ENCODE measurements around the gene CSNK1G3.

The CSNK1G3 gene

DNA sequence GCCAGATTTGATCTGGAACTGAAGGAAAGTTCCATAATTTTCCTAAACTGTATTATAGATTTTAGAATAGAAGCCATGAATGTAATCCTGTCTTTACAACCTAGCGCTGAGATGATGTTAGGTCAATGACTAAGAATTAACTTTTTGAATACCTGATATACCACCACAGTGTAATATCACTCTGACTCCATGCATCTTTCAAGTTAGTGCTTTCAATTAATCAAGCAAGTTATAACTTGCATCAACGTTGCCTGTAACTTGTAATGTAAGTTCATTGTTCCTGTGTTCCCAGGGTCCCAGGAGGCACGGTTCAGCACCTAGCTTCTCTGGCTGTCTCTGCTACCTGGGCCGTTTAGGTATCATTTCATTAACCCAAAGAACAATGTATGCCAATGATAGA, 139.3 kb downstream of the CSNK1G3 start:
- no peak for DNase-seq

DNA sequence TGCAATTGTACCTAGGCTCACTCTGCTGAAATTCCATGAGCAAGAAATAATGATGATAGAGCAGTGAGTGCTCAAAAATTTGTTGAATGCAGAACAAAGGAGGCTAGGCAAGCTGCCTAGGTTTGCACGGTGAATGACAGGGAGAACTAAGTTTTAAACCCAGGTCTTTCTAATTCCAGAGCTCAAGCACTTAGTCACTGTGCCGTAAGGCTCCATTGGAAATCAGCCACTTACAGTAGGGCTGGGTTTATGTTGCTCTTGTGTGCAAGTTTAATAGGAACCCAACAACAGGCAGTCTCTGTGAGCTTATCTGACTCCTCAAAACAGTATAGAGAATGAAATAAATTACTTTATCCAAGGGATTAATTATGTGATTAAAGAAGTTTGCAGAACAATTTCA, 147.0 kb downstream of the CSNK1G3 start:
- no peak for DNase-seq

DNA sequence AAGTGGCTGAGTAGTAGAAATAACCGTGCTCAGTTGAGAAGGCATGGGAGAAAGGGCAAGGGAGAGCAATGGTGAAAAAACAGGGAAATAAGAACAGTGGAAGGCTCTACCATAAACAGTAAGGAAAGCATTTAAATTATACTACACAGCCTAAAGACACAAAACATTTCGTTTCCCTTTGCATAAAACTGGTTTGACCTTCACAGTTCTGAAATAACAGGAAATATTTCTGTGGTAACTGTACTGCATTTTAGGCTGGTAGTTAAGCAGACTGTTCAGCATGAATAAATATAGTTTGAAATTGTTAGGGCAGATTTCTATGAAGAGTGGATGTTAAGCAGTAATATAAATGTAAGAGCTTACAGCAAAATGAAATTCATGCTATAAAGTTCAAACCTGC, 147.5 kb downstream of the CSNK1G3 start:
- no peak for DNase-seq

DNA sequence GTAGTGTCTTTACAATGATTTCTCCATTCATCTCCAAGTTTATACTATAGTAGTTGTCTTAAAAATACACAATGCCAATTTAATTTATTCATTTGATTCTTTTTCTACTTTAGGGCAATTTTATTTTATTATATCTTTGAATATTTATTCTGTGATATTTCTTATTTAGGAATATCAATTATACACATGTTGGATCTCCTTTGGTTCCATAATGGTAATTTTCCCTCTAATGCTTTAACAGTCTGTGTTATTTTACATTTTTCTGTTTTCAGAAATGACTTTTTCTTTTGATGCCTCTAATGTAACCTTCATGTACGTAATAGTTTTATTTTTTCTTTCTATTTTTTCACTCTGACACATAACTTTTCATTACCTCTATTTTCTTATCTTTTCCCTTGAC, 153.0 kb downstream of the CSNK1G3 start:
- DNase-seq = no peak

DNA sequence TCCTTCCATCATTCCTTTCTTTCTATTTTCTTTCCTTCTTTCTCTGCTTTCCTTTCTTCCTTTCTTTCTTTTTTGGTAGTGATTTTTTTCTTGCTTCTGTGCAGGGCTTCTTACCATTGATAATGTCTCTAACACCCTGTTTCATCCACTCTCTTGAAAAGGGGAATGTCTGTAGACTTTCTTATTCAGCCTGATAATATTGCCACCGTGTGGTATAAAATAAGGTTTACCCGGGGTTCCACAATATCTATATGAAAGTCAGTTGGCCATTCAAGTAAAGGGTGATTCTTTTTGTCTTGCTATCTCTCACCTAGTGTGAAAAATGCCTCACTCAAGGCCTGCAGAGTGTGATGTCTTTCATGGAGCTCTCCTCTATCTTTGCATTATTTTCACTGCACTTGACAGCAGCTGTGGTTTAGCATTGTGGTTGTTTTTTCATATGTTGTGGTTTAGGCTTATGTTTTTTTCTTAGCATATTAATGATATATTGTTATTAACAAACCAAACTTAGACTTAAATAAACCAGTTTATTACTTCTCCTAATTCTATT, 153.9 kb downstream of the CSNK1G3 start:
- no peak for DNase-seq
